ENCODE results near the gene ATG4B.

DNA sequence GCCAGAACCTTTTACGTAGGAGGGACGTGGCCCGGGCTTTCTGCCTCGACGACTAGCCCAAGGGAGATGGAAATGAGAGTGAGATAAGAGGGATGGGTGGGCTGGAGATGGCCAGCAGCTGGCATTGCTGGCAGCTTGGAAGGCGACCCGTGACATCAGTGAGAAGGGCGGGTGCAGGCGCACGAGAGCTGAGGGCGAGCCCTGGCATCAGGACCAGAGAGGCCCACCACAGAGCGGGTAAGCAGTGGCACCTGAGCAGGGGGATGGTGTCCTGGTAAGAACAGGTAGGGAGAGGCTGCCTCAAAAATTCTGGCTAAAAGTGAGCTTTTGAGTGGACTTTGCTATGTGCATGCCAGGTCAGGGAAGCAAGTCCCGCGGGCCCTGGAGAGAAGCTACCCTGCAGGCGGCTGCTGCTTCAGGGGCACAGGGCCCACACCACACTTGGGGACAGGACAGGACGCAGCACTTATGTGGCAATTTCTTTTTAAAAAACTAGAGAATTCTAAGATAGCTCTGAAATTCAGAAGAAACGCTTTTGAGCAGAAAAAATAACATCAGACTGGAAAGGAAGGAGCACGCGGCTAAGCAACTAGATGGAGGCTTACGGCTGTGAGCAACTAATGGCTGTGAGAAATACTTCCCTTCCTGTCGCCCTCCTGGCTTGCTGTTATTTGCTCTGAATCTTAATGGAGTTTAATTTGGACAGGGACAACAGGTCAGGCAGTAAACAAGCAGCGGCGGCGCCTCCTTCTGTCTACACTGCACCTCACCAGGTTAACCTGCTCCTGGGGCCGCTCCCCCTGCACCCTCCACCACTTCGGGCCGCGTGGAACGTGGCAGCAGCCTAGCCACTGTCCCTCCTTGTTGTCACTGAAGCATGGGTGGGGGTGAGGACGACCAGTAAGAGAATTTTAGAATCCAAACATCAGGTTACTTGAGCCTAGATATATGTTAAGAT is 21.0 kb upstream of the ATG4B start:
- TF ChIP-seq YY1 (IDR thresholded peaks at IDR 0.05; ENCODE audit: low read depth) (no peak), RAD21 (IDR thresholded peaks at IDR 0.05; ENCODE audit: low read depth) (no peak), CREB1 (IDR thresholded peaks at IDR 0.05; ENCODE audit: low read depth) (no peak), TAF1 (IDR thresholded peaks at IDR 0.05; ENCODE audit: low read depth) (no peak)
